Measurements from ENCODE around the gene HOMEZ.

GRCh38 chr14:23319746-23320583 is 34.0 kb upstream of the HOMEZ start:
- TF ChIP-seq CTCF (IDR thresholded peaks at IDR 0.05) (no peak), POLR2A (IDR thresholded peaks at IDR 0.05) (no peak)
